NCI-H146 treated with DMSO at 0.1 percent for 48 hours (cell line): ENCODE results near the gene OR2J1.
"Not testable (repeated sequence)": the region's sequence is repeated elsewhere in the genome, so short reads cannot be mapped to it uniquely, and the experiment has no call there.

ENCODE experiments used
- DNase-seq: peaks from one replicate; lab custom pipeline; 2025; ENCODE audit not compliant: unreplicated experiment; lab: John Stamatoyannopoulos, UW

OR2J1 gene

GRCh38 chr6:29099190-29099589, at the start of gene OR2J1:
OR2J1 (plus strand) TSS chr6:29099490; CDS start chr6:29100943, 1,453 bp downstream.
- DNase-seq = no peak

GRCh38 chr6:29051680-29052079, 47.6 kb upstream of the OR2J1 start:
- DNase-seq = no peak

DNA sequence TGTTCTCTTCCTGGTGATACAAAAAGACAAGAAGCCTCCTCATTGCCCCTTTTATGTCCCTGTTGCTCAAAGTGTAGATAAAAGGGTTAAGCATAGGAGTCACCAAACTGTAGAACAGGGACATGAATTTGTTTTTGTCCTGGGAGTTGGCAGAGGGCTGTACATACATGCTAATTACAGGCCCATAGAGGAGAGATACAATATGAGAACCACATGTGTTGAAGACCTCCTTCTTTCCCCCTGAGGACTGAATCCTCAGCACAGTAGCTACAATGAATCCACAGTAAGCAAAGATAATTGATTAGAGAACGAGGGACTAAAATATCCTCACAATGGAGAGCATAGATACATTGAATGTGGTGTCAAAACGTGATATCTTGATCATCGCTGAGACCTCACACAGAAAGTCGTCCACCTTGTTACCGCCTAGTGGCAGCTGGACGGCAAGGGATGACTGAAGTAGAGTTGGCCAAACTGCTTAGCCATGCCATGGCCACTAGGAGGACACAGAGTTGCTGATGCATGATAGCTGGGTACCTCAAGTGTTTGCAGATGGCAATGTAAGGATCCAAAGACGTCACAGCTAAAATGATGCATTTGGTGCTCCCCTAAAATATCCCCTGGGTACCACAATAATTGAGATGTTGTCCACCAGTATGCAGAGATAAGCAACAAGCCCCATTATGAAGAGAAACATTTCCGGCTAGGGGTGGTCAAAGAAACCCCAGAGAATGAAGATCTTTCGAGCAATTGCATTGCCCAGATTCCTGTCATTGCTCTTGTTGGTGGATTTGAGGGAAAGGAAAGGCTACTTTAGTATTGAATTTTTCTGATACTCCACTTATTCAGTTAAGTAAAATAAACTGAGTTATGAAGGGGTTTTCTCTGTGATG, 27.2 kb upstream of the OR2J1 start:
- DNase-seq = no peak

- DNase-seq = no peak
Observed at GRCh38 chr6:29079203-29079602, 20.1 kb upstream of the OR2J1 start.

GRCh38 chr6:29081312-29081711, 18.0 kb upstream of the OR2J1 start:
- DNase-seq = no peak

DNA sequence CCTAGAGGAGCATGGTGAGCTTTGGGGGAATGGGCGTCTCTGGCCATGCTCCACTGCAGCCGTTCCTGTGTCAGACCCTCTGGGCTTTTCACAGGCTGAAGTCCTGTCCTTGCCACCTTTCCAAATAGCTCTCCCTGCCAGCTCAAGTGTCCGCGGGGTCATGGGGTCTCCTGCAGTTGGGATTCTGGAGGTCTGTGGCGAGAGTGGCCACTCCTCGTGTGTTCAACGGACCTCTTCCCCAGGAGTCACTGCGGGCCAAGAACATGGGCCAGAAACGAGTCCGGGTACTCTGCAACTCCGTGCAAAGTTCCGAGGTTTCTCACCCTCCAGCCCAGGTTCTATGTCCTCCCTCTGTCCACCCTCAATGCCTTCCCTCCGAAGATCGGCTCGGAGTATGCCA, 16.8 kb upstream of the OR2J1 start:
- DNase-seq = no peak

GRCh38 chr6:29087213-29087612, 12.1 kb upstream of the OR2J1 start, which contains the start of gene OR2B3:
OR2B3 (minus strand) TSS chr6:29087313; CDS start chr6:29087248, 65 bp downstream.
- DNase-seq = no peak

DNA sequence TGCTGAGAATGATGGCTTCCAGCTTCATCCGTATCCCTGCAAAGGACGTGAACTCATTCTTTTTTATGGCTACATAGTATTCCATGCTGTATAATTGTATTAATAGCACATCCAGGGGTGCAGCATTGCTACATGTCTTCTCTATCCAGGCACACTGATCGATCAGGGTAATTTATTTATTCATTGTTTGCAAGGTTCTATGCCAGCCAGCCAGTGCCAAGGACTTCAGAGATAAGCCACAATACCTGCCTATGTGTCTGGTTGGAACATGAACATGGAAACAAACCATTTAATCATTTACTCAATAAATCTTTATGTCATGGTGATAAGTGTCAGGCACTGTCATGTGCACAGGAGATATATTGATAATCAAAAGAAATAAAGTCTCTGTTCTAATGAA, 6.3 kb upstream of the OR2J1 start:
- no peak for DNase-seq

DNA sequence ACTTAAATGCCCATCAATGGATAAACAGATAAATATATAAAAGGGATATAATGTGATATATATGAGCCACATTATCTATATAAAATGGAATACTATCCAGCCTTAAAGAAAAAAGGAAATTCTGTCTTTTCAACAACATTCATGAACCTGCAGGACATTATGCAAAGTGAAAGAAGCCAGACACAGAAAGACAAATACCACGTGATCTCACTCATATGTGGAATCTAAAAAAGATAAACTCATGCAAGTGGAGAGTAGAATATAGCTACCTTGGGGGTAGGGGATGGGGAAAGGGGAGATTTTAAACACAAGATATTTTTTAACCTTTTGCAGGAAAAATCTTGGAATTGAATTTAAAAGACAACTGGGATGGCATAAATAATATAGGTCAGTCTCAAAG, 1.5 kb upstream of the OR2J1 start:
- DNase-seq = no peak

GRCh38 chr6:29107758-29108157, 8.5 kb downstream of the OR2J1 start, which contains the start of gene OR2J3:
OR2J3 (plus strand) TSS chr6:29108058; CDS start chr6:29111891, 3,833 bp downstream.
- no peak for DNase-seq

DNA sequence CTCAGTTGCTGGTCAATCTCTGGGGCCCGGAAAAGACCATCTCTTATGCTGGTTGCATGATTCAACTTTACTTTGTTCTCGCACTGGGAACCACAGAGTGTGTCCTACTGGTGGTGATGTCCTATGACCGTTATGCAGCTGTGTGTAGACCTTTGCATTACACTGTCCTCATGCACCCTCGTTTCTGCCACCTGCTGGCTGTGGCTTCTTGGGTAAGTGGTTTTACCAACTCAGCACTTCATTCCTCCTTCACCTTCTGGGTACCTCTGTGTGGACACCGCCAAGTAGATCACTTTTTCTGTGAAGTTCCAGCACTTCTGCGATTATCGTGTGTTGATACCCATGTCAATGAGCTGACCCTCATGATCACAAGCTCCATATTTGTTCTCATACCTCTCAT, 12.8 kb downstream of the OR2J1 start:
- DNase-seq = no peak

GRCh38 chr6:29114964-29115363, 15.7 kb downstream of the OR2J1 start:
- DNase-seq = not testable (repeated sequence)

- DNase-seq = no peak
Observed at GRCh38 chr6:29129326-29130012, 30.2 kb downstream of the OR2J1 start.

GRCh38 chr6:29130644-29131043, 31.4 kb downstream of the OR2J1 start:
- DNase-seq = no peak

DNA sequence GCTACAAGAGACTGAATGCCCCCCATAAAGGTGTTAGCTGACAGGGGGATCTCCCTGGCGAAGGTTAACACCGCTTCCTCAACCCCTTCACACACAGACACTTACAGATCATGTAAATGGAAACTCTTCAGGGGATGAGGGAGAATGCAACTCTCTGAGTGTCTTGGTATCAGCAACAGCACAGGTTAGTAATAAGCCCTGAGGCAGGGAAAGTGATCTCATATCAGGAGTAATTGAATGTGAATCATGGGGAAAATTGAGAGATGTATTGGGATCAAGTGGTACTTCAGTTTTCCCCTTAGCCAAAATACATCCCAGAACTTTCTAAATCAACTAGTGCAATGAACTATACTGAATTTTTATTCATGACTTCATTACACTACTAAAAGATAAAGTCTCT, 32.4 kb downstream of the OR2J1 start:
- DNase-seq = no peak

GRCh38 chr6:29137724-29138123, 38.4 kb downstream of the OR2J1 start:
- DNase-seq = no peak

- no peak for DNase-seq
Observed at GRCh38 chr6:29141606-29142005, 42.3 kb downstream of the OR2J1 start.

GRCh38 chr6:29142309-29142708, 43.0 kb downstream of the OR2J1 start:
- no peak for DNase-seq

DNA sequence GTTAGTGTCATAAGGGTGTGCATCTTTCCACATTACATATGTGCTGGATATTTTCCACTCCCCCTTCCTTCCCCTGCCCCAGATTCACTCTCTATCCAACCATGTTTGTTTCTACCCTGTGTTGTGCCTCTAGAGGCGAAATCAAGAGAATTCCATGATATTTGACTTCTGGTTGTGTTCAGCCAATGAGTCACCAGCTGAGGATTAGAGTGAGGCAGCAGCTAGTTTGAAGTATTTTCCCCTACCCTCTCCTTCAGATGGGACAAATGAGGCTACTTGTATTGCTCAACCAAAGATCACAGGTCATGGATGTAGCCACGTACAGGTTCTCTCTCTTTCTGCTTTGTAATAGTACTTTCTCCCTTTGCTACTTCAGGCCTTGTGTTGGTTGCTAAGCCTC, 46.9 kb downstream of the OR2J1 start:
- DNase-seq = no peak

GRCh38 chr6:29147074-29147473, 47.8 kb downstream of the OR2J1 start:
- DNase-seq = no peak

- DNase-seq = not testable (repeated sequence)
Observed at GRCh38 chr6:29149444-29149843, 50.2 kb downstream of the OR2J1 start.
